ENCODE data around the gene GRIN2A. TPM values are rescaled to one million over a fixed set of nuclear protein-coding genes. Genes with fewer than 3 reads are reported as not detected.

Gene GRIN2A
- total RNA-seq, 1 donor from 2014 or later, result 7.8 TPM

- Histone ChIP-seq H3K27ac (no peak overlapping the region), H3K4me3 (peak overlapping the region; percentile 10 to 42), H3K9me3 (no peaks in the 10 kb centered on the region), H3K27me3 (no peaks in the 10 kb centered on the region), H3K4me1 (peaks cover 10 to 24% of the 10 kb centered on the region in 2 donors), H3K36me3 (no peaks in the 10 kb centered on the region)
- no peak for DNase-seq (ENCODE audit: low spot score in 2 of 2)
- intact Hi-C loops (cut with DNase I), result loop anchor here (5.0 kb wide), 1 partner anchor 40 kb away; no protein-coding TSS in a partner anchor
- no peak for TF ChIP-seq CTCF (IDR thresholded peaks at IDR 0.05)
These were observed 60.3 kb downstream of the GRIN2A start for GRCh38 chr16:10121897-10122425.

DNA sequence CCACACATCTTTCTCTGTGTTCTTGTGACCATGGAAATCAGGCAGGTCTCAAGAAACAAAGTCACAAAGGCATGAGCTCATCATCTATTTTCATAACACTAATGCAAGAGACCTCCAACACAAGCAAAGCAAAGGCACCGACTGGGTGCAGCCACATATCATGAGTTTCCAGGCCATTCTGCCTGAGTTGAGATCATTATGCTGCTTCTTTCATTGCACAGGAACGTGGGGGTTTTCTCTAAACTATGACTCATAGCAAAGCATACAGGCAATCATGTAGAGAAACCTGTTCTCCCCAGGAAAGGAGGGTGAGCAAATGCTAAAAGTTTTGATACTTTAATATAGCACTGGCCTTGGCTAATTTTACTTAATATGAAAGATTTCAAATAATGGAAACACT is 60.7 kb downstream of the GRIN2A start:
- no peaks in the 10 kb centered on the region for H3K27me3 ChIP-seq
- no peak for TF ChIP-seq CTCF (IDR thresholded peaks at IDR 0.05)
- intact Hi-C loops (cut with DNase I), result loop anchor here (5.0 kb wide), 1 partner anchor 39 kb away; no protein-coding TSS in a partner anchor
- no peaks in the 10 kb centered on the region for H3K36me3 ChIP-seq
- H3K4me1 ChIP-seq, result peaks cover 10 to 22% of the 10 kb centered on the region in 2 donors
- no peak overlapping the region for H3K4me3 ChIP-seq
- no peak for DNase-seq (ENCODE audit: low spot score in 2 of 2)
- H3K9me3 ChIP-seq, result no peaks in the 10 kb centered on the region
- H3K27ac ChIP-seq, result no peak overlapping the region

GRCh38 chr16:10120953-10121352 is 61.3 kb downstream of the GRIN2A start:
- no peaks in the 10 kb centered on the region for H3K36me3 ChIP-seq
- H3K27ac ChIP-seq, result no peak overlapping the region
- DNase-seq (ENCODE audit: low spot score in 2 of 2), result no peak
- H3K27me3 ChIP-seq, result no peaks in the 10 kb centered on the region
- intact Hi-C loops (cut with DNase I), result loop anchor here (5.0 kb wide), 1 partner anchor 39 kb away; no protein-coding TSS in a partner anchor
- H3K9me3 ChIP-seq, result no peaks in the 10 kb centered on the region
- peaks cover 10 to 20% of the 10 kb centered on the region in 2 donors for H3K4me1 ChIP-seq
- no peak for TF ChIP-seq CTCF (IDR thresholded peaks at IDR 0.05)
- H3K4me3 ChIP-seq, result no peak overlapping the region

- intact Hi-C loops (cut with DNase I), result no loop called here
- Histone ChIP-seq H3K27ac (peak overlapping the region in 1 of 2 donors; percentile 53), H3K4me1 (peaks cover 6 to 18% of the 10 kb centered on the region in 2 donors), H3K9me3 (no peaks in the 10 kb centered on the region), H3K36me3 (no peaks in the 10 kb centered on the region), H3K4me3 (no peak overlapping the region), H3K27me3 (no peaks in the 10 kb centered on the region)
- no peak for DNase-seq (ENCODE audit: low spot score in 2 of 2)
- no peak for TF ChIP-seq CTCF (IDR thresholded peaks at IDR 0.05)
These were observed 67.8 kb downstream of the GRIN2A start for GRCh38 chr16:10114409-10114808.

DNA sequence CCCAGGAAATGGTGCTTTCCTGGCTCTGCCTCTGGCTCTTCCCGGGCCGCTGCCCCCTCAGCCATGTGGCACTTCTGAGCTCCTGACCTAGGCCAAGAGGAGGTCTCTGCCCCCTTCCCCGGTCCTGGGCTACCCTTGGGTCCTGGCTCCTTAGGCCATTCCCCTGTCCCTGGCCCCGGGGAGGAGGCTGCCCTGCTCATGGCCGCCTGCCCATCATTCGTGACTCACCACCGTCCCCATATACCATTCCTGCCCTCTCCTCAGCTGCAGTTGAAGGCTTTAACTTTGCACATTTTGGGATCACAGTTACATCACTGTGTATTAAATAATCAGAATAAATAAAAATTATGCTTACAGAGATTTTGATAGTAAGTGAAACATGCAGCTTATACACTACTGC is 69.0 kb downstream of the GRIN2A start:
- Histone ChIP-seq H3K36me3 (no peaks in the 10 kb centered on the region), H3K4me3 (no peak overlapping the region), H3K27ac (no peak overlapping the region), H3K9me3 (no peaks in the 10 kb centered on the region), H3K4me1 (peaks cover 6 to 18% of the 10 kb centered on the region in 2 donors), H3K27me3 (no peaks in the 10 kb centered on the region)
- no peak for TF ChIP-seq CTCF (IDR thresholded peaks at IDR 0.05)
- intact Hi-C loops (cut with DNase I), result no loop called here
- no peak for DNase-seq (ENCODE audit: low spot score in 2 of 2)

- H3K9me3 ChIP-seq, result no peaks in the 10 kb centered on the region
- no peak for DNase-seq (ENCODE audit: low spot score in 2 of 2)
- no peak overlapping the region for H3K27ac ChIP-seq
- no peaks in the 10 kb centered on the region for H3K27me3 ChIP-seq
- no peak overlapping the region for H3K4me3 ChIP-seq
- H3K36me3 ChIP-seq, result no peaks in the 10 kb centered on the region
- H3K4me1 ChIP-seq, result peaks cover 6 to 18% of the 10 kb centered on the region in 2 donors
- TF ChIP-seq CTCF (IDR thresholded peaks at IDR 0.05), result no peak
- intact Hi-C loops (cut with DNase I), result no loop called here
These were observed 70.2 kb downstream of the GRIN2A start for GRCh38 chr16:10112021-10112420.
